Measurements from ENCODE around the gene MOK.
A peak's percentile ranks its signal among the peaks of the same experiment; 100 is the strongest.
"Not testable (repeated sequence)": the region's sequence is repeated elsewhere in the genome, so short reads cannot be mapped to it uniquely, and the experiment has no call there.

MOK gene

GRCh38 chr14:102243795-102244194 lies 61.2 kb downstream of the MOK start:
- DNase-seq: not testable (repeated sequence)

GRCh38 chr14:102241147-102241546 lies 63.8 kb downstream of the MOK start:
- no peak for DNase-seq

- not testable (repeated sequence) for DNase-seq
Observed at GRCh38 chr14:102240481-102240880, 64.5 kb downstream of the MOK start.

- no peak for DNase-seq
Observed at GRCh38 chr14:102239231-102239630, 65.7 kb downstream of the MOK start.

- DNase-seq: no peak
Observed at GRCh38 chr14:102238766-102239165, 66.2 kb downstream of the MOK start.

GRCh38 chr14:102238131-102238530 lies 66.8 kb downstream of the MOK start:
- DNase-seq: no peak

- DNase-seq: no peak
Observed at GRCh38 chr14:102236026-102236425, 68.9 kb downstream of the MOK start.

GRCh38 chr14:102235275-102235897 lies 69.6 kb downstream of the MOK start:
- peak; percentile 11 for DNase-seq

GRCh38 chr14:102234331-102235264 lies 70.4 kb downstream of the MOK start:
- no peak for DNase-seq

- DNase-seq: no peak
Observed at GRCh38 chr14:102233081-102233480, 71.9 kb downstream of the MOK start.

- no peak for DNase-seq
Observed at GRCh38 chr14:102232348-102232625, 72.7 kb downstream of the MOK start.

GRCh38 chr14:102231476-102232347 lies 73.3 kb downstream of the MOK start:
- no peak for DNase-seq

- no peak for DNase-seq
Observed at GRCh38 chr14:102230481-102231210, 74.3 kb downstream of the MOK start.

GRCh38 chr14:102229739-102230092 lies 75.2 kb downstream of the MOK start:
- no peak for DNase-seq

GRCh38 chr14:102229071-102229738 lies 75.8 kb downstream of the MOK start:
- DNase-seq: no peak

GRCh38 chr14:102227184-102227964 lies 77.6 kb downstream of the MOK start:
- no peak for DNase-seq

GRCh38 chr14:102226356-102227125 lies 78.4 kb downstream of the MOK start:
- DNase-seq: no peak

GRCh38 chr14:102225936-102226335 lies 79.0 kb downstream of the MOK start:
- no peak for DNase-seq

- no peak for DNase-seq
Observed at GRCh38 chr14:102225386-102225785, 79.6 kb downstream of the MOK start.

- no peak for DNase-seq
Observed at GRCh38 chr14:102223682-102224081, 81.3 kb downstream of the MOK start.

- no peak for DNase-seq
Observed at GRCh38 chr14:102222751-102223150, 82.2 kb downstream of the MOK start.

All from KG1 (cell line).